ENCODE results near the gene EXOC5.

Gene EXOC5

DNA sequence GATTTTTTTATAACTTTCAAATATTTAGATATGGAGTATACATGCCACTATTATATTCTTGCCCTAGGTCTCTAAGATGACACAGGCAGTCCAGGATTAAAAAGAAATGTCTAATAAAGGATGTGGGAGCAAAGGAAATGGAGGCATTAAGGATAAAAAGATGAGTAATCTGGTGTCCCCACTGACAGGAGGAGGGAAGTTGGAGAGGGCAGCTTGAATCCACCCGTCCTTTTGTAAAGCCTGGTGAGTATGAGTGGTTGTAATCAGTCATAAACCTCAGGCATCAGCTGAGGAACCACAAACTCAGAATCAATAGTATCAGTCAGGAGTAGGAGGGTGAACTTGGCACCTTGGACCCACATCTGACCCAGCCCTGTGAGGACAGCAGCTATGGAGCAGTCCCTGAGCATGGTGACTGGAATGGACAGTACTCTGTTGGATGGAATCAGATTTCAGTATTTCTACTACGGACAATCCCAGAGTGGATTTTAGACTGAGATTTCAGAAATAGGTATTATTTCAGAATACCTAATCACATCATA, 100.5 kb downstream of the EXOC5 start:
- peak; percentile 28 for DNase-seq (ENCODE audit: low spot score)

- DNase-seq (ENCODE audit: low spot score): no peak
Observed at GRCh38 chr14:57161583-57162234, 107.0 kb downstream of the EXOC5 start.

GRCh38 chr14:57160333-57160732, 108.4 kb downstream of the EXOC5 start:
- no peak for DNase-seq (ENCODE audit: low spot score)

GRCh38 chr14:57153286-57153685, 115.4 kb downstream of the EXOC5 start:
- DNase-seq (ENCODE audit: low spot score): no peak

Data from COLO829 (cell line).